Measurements from ENCODE around the gene GNB5. TPM values are rescaled to one million over a fixed set of nuclear protein-coding genes. Genes with fewer than 3 reads are reported as not detected.

GNB5 gene
- total and polyA plus RNA-seq, 2 of the 13 experiments (the other 11 are each of a cell fraction or from before 2014, with no cell fraction given) = 13.7 to 14.4 TPM

- TF ChIP-seq ZNF563 (CRISPR knock-in tag; IDR thresholded peaks at IDR 0.05) (peak; percentile 61; the same call in 1 of the 2 replicates), KAT2B (IDR thresholded peaks at IDR 0.05; ENCODE audit: borderline replicate concordance, low read depth, low read length) (no peak), THAP7 (CRISPR knock-in tag; IDR thresholded peaks at IDR 0.05) (no peak), CREB1 (IDR thresholded peaks at IDR 0.05) (peak; percentile 56; the same call in 1 of the 2 replicates), CREB1 (CRISPR knock-in tag; IDR thresholded peaks at IDR 0.05) (no peak), CC2D1A (CRISPR knock-in tag; IDR thresholded peaks at IDR 0.05) (no peak), SAP130 (CRISPR knock-in tag; IDR thresholded peaks at IDR 0.05; ENCODE audit: low read depth) (peak; percentile 53), ZNF556 (CRISPR knock-in tag; IDR thresholded peaks at IDR 0.05; ENCODE audit: borderline replicate concordance) (peak; percentile 47; the same call in 1 of the 2 replicates), SATB2 (CRISPR knock-in tag; IDR thresholded peaks at IDR 0.05) (0 out of 2 replicates have a peak, but pooled peaks have one; percentile 65), ZBTB42 (CRISPR knock-in tag; IDR thresholded peaks at IDR 0.05) (no peak), ETV6 (CRISPR knock-in tag; conservative IDR thresholded peaks at IDR 0.05) (no peak), NFKB2 (CRISPR knock-in tag; IDR thresholded peaks at IDR 0.05; ENCODE audit: borderline replicate concordance) (peak; percentile 20; the same call in 1 of the 2 replicates), ZNF7 (CRISPR knock-in tag; IDR thresholded peaks at IDR 0.05) (no peak), CENPT (CRISPR knock-in tag; IDR thresholded peaks at IDR 0.05; ENCODE audit: low read depth) (peak; percentile 88; the same call in 1 of the 2 replicates), ZNF337 (CRISPR knock-in tag; IDR thresholded peaks at IDR 0.05; ENCODE audit: borderline replicate concordance, low read depth) (no peak), KMT2A (CRISPR knock-in tag; IDR thresholded peaks at IDR 0.05) (peak; percentile 11; the same call in 1 of the 2 replicates), SRF (IDR thresholded peaks at IDR 0.05; ENCODE audit: low read depth, low read length) (no peak), ZNF609 (CRISPR knock-in tag; IDR thresholded peaks at IDR 0.05; ENCODE audit: borderline replicate concordance) (peak; percentile 45; the same call in 1 of the 2 replicates), ZFX (CRISPR knock-in tag; IDR thresholded peaks at IDR 0.05; ENCODE audit: low read depth) (peak; percentile 69), ZNF441 (CRISPR knock-in tag; IDR thresholded peaks at IDR 0.05; ENCODE audit: borderline replicate concordance) (0 out of 2 replicates have a peak, but pooled peaks have one; percentile 8)
- TF ChIP-seq, protein P1, sequence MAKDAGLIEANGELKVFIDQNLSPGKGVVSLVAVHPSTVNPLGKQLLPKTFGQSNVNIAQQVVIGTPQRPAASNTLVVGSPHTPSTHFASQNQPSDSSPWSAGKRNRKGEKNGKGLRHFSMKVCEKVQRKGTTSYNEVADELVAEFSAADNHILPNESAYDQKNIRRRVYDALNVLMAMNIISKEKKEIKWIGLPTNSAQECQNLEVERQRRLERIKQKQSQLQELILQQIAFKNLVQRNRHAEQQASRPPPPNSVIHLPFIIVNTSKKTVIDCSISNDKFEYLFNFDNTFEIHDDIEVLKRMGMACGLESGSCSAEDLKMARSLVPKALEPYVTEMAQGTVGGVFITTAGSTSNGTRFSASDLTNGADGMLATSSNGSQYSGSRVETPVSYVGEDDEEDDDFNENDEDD (CRISPR knock-in tag; IDR thresholded peaks at IDR 0.05; ENCODE audit: borderline replicate concordance) = peak; percentile 71
Observed at GRCh38 chr15:52179278-52180195, 11.7 kb downstream of the GNB5 start (continued).

Data from HepG2 (cell line).